Transverse colon (tissue), 4 donors: ENCODE data around the gene MNDA. TPM values are rescaled to one million over a fixed set of nuclear protein-coding genes. Genes with fewer than 3 reads are reported as not detected.

Source experiments
- DNase-seq: peaks from one replicate; pipeline ENCODE4 v3.0.0-alpha.2; 2019
- H3K27ac ChIP-seq, 4 donors: fragments of 200-600 bp; sonication (generic); 2 replicates each; pipeline ENCODE4 v1.5.1; 2016 to 2018; ENCODE audit warnings: inconsistent platforms in 4 of 4
- H3K27me3 ChIP-seq: fragments of 200-600 bp; sonication (generic); 2 replicates; pipeline ENCODE4 v1.5.1; 2017; ENCODE audit warnings: inconsistent platforms
- H3K36me3 ChIP-seq, 4 donors: fragments of 200-600 bp; sonication (generic); 2 replicates each; pipeline ENCODE4 v1.5.1; 2017 to 2019; ENCODE audit warnings: inconsistent platforms in 4 of 4
- H3K4me1 ChIP-seq, 4 donors: fragments of 200-600 bp; sonication (generic); 2 replicates each; pipeline ENCODE4 v1.5.1; 2017 to 2020; ENCODE audit warnings: inconsistent platforms in 4 of 4
- H3K4me3 ChIP-seq, 4 donors: fragments of 200-600 bp; sonication (generic); 1 replicate in 1 of 4; 2 replicates in 3 of 4; pipeline versions ENCODE4 v1.5.1 to v1.6.1; 2017 to 2019; ENCODE audit warnings: inconsistent platforms in 4 of 4
- H3K9me3 ChIP-seq, 2 donors: fragments of 200-600 bp; sonication (generic); 2 replicates each; pipeline ENCODE4 v1.5.1; 2017 to 2019; ENCODE audit warnings: inconsistent platforms in 2 of 2
- EP300 ChIP-seq: sonication (generic); formaldehyde crosslinking; IDR thresholded peaks from one replicate; pipeline ENCODE4 v1.6.1; 2017; ENCODE audit warnings: antibody characterized with exemption, low read depth
- POLR2A ChIP-seq: fragments of 450-650 bp; IDR thresholded peaks from one replicate; pipeline ENCODE4 v1.6.1; 2016; ENCODE audit warnings: antibody characterized with exemption, mild to moderate bottlenecking, moderate library complexity
- POLR2AphosphoS5 ChIP-seq, 3 donors: sonication (generic); formaldehyde crosslinking; IDR thresholded peaks; one replicate each; pipeline ENCODE4 v1.6.1; 2016; ENCODE audit warnings: antibody characterized with exemption in 3 of 3
- WGBS, 2 donors: methylation state at CpG; one replicate each; pipeline ENCODE4 v1.1.5; 2018; ENCODE audit warnings: low coverage in 1 of 2; 5-methylcytosine and 5-hydroxymethylcytosine counted together
- in situ Hi-C, 4 donors: fragments of 200-750 bp; cut with MboI; loops; one replicate each; pipeline versions ENCODE4 v1.15.0 to v1.15.1; 2017; ENCODE audit warnings: low sequenced_read_pairs in 3 of 4, low pct_ligation_motif_present in 1 of 4, low pct_unique_long_range_greater_than_20kb in 1 of 4
- intact Hi-C: fragments of 100-400 bp; cut with DNase I; formaldehyde crosslinking; loops from one replicate; pipeline ENCODE4 v1.15.1; 2023; ENCODE audit warnings: low total_unique reads
- total RNA-seq, 4 donors: library from RNA; depleted of rRNA; stranded (reverse); fragments of >200 nt; gene quantifications; one replicate each; pipeline ENCODE4 v1.1.0, GENCODE V29; 2016
- TF ChIP-seq, protein P1 (sequence below), 5 experiments: fragments of 200-600 bp in 3 of 5; fragments of 450-650 bp in 2 of 5; sonication (generic) in 3 of 5; IDR thresholded peaks; 1 replicate in 2 of 5; 2 replicates in 3 of 5; pipeline ENCODE4 v1.5.1; 2016 to 2017; ENCODE audit warnings: antibody characterized with exemption in 5 of 5, inconsistent platforms in 3 of 5, mild to moderate bottlenecking in 2 of 5, moderate library complexity in 1 of 5

Gene MNDA
- total RNA-seq, 4 donors from 2014 or later, result 1.4 TPM; not detected in 2

DNA sequence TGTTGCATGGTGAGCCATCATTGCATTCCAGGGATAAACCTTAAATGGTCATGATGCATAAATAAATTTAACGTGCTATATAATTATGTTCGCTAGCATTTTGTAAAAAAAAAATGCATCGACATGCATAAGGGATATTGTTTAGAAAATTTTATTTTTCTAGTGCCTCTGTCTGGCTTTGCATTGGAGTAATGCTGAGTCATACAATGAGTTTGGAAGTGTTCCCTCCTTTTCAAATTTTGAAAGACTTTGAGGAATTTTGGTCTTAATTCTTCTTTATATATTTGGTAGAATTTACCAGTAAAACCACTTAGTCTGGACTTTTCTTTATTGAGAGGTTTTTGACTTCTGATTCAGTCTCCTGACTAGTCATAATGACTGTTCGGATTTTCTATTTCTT, 4.9 kb downstream of the MNDA start:
- no peaks in the 10 kb centered on the region for H3K27me3 ChIP-seq
- no peaks in the 10 kb centered on the region for H3K36me3 ChIP-seq
- intact Hi-C loops, result no loop called here
- WGBS, 2 donors, result 88 to 92% methylated on average over 4 of the region's 4 CpGs
- peaks cover 2 to 3% of the 10 kb centered on the region in 2 donors for H3K9me3 ChIP-seq
- no peaks in the 10 kb centered on the region for H3K4me1 ChIP-seq
- TF ChIP-seq POLR2AphosphoS5 (IDR thresholded peaks at IDR 0.05) (no peak), EP300 (no peak), POLR2A (no peak)
- TF ChIP-seq, protein P1, sequence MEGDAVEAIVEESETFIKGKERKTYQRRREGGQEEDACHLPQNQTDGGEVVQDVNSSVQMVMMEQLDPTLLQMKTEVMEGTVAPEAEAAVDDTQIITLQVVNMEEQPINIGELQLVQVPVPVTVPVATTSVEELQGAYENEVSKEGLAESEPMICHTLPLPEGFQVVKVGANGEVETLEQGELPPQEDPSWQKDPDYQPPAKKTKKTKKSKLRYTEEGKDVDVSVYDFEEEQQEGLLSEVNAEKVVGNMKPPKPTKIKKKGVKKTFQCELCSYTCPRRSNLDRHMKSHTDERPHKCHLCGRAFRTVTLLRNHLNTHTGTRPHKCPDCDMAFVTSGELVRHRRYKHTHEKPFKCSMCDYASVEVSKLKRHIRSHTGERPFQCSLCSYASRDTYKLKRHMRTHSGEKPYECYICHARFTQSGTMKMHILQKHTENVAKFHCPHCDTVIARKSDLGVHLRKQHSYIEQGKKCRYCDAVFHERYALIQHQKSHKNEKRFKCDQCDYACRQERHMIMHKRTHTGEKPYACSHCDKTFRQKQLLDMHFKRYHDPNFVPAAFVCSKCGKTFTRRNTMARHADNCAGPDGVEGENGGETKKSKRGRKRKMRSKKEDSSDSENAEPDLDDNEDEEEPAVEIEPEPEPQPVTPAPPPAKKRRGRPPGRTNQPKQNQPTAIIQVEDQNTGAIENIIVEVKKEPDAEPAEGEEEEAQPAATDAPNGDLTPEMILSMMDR (IDR thresholded peaks at IDR 0.05), result no peak
- in situ Hi-C loops, result no loop called here
- no peak for DNase-seq
- no peak overlapping the region for H3K27ac ChIP-seq
- H3K4me3 ChIP-seq, result no peak overlapping the region

DNA sequence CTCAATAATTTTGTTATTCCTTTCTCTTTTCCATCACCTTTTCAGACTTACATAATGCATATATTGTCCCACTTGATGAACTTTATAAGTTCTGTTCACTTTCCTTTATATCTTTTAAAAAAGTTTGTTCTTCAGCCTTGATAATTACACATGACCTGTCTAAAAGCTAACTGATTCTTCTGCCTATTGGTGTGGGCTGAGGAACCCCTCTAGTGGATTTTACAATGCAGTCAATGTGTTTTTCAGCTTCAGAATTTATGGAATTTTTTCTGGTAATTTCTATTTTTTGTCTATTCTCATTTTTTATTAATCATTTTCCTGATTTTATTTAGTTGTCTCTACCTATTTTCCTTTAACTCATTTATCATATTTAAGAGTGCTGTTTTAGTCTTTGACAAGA, 7.5 kb downstream of the MNDA start:
- intact Hi-C loops, result no loop called here
- TF ChIP-seq POLR2AphosphoS5 (IDR thresholded peaks at IDR 0.05) (no peak), EP300 (no peak), POLR2A (no peak)
- TF ChIP-seq, protein P1 (IDR thresholded peaks at IDR 0.05), result no peak

DNA sequence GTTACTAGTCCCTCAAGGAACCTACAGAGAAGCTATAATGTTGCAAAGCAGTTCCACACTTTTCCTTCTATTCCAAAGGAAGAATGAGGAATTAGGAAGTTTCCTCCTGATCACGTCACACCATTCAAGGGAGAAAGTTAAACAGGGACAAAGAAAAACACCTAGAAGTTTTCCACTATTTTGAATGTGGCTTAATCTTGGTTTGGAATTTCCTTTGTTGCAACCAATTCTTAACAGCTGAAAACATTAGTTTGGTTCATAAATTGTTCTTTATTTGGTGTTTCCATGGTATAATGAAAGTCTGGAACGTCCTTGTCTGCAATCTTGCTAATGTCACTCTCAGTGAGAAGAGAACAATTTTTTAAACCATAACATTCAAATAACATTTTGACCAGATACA, 8.4 kb downstream of the MNDA start:
- in situ Hi-C loops, result no loop called here
- DNase-seq, result no peak
- intact Hi-C loops, result no loop called here
- WGBS, 2 donors, result 63 to 74% methylated on average over 2 of the region's 2 CpGs
- H3K9me3 ChIP-seq, result peaks cover 2 to 3% of the 10 kb centered on the region in 2 donors
- no peaks in the 10 kb centered on the region for H3K36me3 ChIP-seq
- H3K4me1 ChIP-seq, result no peaks in the 10 kb centered on the region
- H3K27ac ChIP-seq, result no peak overlapping the region
- H3K4me3 ChIP-seq, result no peak overlapping the region
- no peaks in the 10 kb centered on the region for H3K27me3 ChIP-seq
- no peak for TF ChIP-seq POLR2AphosphoS5 (IDR thresholded peaks at IDR 0.05)
- TF ChIP-seq, protein P1 (IDR thresholded peaks at IDR 0.05), result no peak
- TF ChIP-seq POLR2A, result no peak
- TF ChIP-seq EP300, result no peak

More for the DNA sequence above, 7.5 kb downstream of the MNDA start:
- Histone ChIP-seq H3K4me3 (no peak overlapping the region), H3K36me3 (no peaks in the 10 kb centered on the region), H3K27ac (no peak overlapping the region), H3K27me3 (no peaks in the 10 kb centered on the region), H3K9me3 (peaks cover 2 to 3% of the 10 kb centered on the region in 2 donors), H3K4me1 (no peaks in the 10 kb centered on the region)
- DNase-seq, result no peak
- in situ Hi-C loops, result no loop called here

DNA sequence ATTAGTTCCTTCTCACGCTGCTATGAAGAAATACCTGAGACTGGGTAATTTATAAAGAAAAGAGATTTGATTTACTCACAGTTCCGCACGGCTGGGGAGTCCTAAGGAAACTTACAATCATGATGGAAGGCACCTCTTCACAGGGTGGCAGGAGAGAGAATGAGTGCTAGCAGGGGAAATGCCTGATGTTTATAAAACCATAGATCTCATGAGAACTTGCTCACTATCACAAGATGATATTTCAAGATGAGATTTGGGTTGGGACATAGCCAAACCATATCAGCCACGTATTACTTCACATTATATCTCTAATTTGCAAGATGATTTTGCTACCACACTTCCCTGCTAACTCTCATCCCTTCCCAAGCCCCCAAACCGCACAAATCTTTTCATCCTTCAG, 9.1 kb downstream of the MNDA start:
- no peaks in the 10 kb centered on the region for H3K36me3 ChIP-seq
- no peak for DNase-seq
- no peak overlapping the region for H3K4me3 ChIP-seq
- no peak for TF ChIP-seq POLR2A
- TF ChIP-seq, protein P1 (IDR thresholded peaks at IDR 0.05), result no peak
- TF ChIP-seq POLR2AphosphoS5 (IDR thresholded peaks at IDR 0.05), result no peak
- no peak for TF ChIP-seq EP300
- peaks cover 0 to 3% of the 10 kb centered on the region in 2 donors for H3K9me3 ChIP-seq
- no peaks in the 10 kb centered on the region for H3K4me1 ChIP-seq
- in situ Hi-C loops (no loop called here), intact Hi-C loops (no loop called here)
- 67 to 74% methylated on average over 5 of the region's 5 CpGs for WGBS, 2 donors
- no peaks in the 10 kb centered on the region for H3K27me3 ChIP-seq
- H3K27ac ChIP-seq, result no peak overlapping the region
